Measurements from ENCODE around the gene ARHGAP15.

- TF ChIP-seq, protein P1, sequence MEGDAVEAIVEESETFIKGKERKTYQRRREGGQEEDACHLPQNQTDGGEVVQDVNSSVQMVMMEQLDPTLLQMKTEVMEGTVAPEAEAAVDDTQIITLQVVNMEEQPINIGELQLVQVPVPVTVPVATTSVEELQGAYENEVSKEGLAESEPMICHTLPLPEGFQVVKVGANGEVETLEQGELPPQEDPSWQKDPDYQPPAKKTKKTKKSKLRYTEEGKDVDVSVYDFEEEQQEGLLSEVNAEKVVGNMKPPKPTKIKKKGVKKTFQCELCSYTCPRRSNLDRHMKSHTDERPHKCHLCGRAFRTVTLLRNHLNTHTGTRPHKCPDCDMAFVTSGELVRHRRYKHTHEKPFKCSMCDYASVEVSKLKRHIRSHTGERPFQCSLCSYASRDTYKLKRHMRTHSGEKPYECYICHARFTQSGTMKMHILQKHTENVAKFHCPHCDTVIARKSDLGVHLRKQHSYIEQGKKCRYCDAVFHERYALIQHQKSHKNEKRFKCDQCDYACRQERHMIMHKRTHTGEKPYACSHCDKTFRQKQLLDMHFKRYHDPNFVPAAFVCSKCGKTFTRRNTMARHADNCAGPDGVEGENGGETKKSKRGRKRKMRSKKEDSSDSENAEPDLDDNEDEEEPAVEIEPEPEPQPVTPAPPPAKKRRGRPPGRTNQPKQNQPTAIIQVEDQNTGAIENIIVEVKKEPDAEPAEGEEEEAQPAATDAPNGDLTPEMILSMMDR (IDR thresholded peaks at IDR 0.05): no peak
- no peak for TF ChIP-seq POLR2AphosphoS5 (IDR thresholded peaks at IDR 0.05)
These were observed 133.2 kb downstream of the ARHGAP15 start for GRCh38 chr2:143262389-143262788.

Data from suprapubic skin (tissue), 3 donors.